GM10847 (cell line): ENCODE data around the gene FXYD3.

ENCODE experiments used
- POLR2A ChIP-seq: IDR thresholded peaks from 2 replicates; pipeline ENCODE4 v1.6.1; 2011; ENCODE audit not compliant: insufficient read length; ENCODE audit errors: extremely low read depth

The FXYD3 gene, protein sequence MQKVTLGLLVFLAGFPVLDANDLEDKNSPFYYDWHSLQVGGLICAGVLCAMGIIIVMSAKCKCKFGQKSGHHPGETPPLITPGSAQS

DNA sequence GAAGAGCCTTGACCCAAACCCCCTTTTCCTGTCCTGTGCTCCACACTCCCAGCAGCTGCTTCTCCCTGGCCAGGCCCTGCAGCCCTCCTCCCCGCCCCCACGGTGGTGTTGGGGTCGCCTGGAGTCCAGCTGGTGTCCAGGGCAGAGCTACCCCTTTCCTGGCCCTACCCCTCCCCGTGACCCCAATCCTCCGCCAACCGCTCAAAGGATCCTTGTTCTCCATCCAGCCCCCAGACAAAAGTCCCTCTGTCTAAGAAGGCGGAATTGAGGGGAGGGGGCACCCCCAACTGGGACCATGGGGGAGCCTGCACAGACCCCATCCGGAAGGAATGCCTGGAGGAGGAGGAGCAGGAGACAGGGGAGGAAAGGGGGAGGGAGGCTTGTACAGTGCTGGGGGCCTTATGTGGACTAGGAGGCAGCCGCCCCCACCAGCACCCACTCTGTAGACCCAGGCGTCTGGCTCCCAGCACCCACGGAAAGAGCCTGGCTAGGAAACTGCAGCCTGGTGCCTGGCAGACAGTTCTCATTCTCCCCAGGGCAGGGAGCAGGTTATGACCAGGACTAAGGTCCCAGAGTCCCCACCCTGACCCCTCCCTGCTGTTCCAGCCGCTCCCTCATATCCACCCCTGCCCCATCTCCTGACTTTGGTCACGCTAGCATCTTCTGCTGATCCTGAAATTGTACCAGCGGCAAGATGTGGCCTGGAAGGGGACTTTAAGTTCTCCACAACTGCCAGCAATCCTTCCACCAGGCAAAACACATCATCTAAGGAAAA lies at the start of gene FXYD3:
Gene FXYD3, plus strand, starts transcription at position 647 of the 775 bp plus-strand sequence. CDS start 3,554 bp downstream, outside the sequence.
- no peak for TF ChIP-seq POLR2A

DNA sequence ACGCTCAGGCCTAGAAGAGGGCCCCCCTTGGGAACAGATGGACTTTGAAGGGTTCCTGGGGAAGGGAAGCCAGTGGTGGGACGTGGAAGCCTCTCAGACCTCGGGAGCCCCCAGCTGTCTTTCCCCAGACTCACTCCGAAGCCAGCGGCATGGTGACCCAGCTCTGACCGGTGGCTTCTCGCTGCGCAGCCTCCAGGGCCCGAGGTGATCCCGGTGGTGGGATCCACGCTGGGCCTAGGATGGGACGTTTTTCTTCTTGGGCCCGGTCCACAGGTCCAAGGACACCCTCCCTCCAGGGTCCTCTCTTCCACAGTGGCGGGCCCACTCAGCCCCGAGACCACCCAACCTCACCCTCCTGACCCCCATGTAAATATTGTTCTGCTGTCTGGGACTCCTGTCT lies 49.5 kb upstream of the FXYD3 start:
- TF ChIP-seq POLR2A: no peak

DNA sequence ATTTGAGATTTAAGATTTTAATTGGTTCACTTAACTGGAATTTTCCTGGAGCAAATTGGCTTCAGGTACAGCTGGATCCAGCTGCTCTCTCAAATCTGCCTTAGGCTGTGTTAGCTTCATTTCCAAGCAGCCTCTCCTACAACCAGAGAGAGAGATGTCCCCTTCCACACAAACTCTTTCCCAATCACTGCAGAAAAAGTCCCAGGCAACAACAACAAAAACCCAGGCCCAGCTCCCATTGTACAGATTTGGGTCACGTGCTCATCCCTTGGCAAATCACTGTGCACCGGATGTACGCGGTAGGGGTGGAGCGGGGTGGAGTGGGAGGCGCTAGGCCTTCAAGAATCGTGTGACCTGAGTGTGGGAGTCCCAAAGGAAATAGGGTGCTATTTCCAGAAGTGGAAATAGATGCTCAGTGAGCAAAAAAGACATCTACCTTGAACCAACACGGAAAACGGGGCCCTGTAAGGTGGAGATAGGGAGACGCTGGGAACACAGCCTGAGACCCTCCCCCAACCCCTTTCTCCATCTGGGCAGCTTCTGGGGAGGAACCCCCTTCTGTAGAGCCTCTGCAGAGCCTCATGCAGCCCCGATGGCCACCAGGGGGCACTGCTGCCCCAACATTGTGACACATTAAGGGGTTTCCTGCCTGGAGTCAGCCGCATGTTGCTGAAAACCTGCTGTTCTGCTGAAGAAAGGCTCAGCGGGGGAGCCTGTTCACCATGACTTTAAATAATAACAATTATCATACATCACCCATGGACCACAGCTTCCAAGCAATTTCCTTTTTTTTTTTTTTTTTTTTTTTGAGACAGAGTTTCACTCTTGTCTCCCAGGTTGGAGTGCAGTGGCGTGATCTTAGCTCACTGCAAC lies 48.7 kb upstream of the FXYD3 start:
- no peak for TF ChIP-seq POLR2A

DNA sequence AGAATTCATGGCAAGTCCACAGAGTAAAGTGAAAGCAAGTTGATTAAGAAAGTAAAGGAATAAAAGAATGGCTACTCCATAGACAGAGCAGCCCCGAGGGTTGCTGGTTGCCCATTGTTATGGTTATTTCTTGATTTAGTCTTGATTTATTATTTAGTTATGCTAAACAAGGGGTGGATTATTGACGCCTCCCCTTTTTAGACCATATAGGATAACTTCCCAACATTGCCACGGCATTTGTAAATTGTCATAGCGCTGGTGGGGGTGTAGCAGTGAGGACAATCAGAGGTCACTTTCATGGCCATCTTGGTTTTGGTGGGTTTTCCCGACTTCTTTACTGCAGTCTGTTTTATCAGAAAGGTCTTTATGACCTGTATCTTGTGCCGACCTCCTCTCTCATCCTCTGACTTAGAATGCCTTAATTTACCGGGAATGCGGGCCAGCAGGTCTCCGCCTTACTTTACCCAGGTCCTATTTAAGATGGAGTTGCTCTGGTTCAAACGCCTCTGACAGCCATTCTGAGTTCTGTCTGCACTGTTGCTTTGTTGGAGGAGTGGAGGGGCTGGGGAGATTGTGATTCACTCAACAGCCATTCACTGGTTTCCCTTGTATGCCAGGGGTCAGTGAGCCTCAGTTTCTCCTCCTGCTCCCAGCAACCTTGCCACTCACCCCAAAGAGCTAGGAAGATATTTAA lies 46.5 kb upstream of the FXYD3 start:
- no peak for TF ChIP-seq POLR2A

DNA sequence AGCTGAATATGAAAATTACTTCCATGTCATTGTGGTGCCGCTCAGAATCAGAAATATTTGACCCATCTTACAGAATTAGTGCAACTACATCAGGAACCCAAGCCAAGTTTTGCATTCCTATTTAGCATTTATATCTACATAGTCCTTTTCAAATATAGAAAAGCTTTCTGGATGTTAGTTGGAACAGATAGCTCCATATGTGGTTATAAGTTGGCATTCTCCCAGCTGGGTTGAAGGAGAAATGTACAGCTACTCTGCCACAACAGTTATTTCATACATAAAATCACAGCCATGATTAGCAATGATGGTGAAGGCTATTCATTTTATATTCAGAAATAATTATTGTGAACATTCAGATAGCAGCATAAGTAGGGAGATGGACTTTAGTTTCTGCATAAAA lies 45.9 kb upstream of the FXYD3 start:
- TF ChIP-seq POLR2A: no peak

DNA sequence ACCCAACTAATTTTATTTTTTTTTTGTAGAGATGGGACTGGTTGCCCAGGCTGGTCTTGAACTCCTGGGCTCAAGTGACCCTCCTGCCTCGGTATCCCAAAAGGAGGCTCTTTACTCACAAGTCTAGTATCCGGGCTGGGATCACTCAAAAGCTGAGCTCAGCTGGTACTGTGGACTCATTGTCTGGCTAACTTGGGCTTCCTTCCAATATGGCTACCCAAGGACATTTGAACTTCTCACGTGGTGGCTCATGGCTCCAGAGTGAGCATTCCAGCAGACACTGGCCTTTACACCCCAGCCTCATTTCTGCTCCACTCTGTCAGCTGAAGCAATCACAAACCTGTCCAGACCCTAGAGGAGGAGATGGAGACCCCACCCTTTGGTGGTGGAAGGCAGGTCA lies 45.2 kb upstream of the FXYD3 start:
- no peak for TF ChIP-seq POLR2A

DNA sequence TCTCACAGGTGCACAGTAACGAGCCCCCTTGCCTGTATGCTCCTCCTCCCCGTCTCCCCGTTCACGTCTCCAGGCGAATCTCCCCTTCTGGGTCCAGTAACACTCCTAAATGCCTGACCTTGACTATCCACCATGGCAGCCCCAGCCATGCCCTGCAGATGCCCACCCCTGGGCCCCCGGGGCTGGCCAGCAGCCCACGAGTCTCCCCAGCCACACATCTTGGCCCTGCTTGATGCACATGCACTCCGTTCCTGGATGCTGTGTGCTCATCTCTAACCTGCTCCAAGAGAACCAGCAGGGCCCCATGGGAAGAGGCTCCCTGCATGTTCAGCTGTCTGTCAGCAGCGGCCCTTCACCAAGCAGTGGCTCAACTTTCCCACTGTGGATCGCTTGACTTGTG lies 42.1 kb upstream of the FXYD3 start:
- TF ChIP-seq POLR2A: no peak

DNA sequence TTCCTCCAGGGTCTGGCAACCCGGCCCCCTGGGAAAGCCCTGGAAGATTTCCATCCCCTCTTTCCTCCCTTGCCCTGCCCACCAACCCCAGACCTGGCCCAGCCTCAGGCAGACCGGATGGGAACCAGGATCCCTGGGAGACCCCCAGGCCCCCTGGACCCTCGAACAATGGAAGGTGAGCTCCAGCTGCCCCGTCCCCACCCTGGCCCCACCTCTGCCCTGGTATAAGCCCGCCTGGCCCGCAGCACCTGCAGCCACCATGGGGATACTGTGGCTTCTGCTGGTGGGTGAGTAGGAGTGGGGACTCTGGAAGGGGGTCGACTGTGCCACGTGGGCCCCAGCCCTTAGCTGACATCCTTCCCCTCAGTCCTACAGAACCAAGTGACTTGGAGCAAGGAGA lies 41.7 kb upstream of the FXYD3 start:
- no peak for TF ChIP-seq POLR2A

DNA sequence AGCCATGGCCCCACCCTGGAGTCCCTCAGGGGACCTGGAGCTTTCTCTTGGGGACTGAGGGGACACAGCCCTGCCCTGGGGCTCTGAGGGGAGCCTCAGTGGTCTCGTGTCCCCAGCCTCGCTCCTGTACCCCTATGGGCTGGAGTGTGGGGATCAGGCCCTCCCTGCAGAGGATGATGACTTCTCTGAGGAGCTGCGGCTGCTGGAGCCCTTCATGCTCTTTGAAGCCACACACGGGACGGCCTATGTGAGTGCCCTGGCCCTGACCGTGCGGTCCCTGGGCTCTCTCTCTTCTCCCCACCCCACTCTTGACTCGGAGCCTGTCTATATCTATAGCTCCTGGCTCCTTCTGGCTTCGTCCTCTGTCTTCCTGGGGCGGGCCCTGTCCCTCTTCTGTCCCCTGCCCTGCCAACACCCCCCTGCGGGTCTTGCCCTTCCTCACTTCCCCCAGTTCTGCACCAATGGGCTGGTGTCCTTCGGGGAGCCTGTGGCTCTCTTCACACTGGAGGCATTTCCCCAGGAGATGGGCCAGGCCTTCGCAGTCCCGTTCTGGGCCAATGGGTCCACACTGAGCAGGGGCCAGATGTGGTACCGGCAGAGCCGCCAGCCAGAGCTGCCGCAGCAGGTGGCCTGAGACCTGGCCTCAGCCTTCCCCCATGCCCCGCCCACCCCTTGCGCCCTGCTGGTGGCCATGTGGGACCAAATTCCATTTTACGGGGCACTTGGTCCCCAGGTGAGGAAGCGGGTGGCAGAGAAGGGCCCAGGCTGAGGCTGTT lies 41.0 kb upstream of the FXYD3 start:
- no peak for TF ChIP-seq POLR2A

DNA sequence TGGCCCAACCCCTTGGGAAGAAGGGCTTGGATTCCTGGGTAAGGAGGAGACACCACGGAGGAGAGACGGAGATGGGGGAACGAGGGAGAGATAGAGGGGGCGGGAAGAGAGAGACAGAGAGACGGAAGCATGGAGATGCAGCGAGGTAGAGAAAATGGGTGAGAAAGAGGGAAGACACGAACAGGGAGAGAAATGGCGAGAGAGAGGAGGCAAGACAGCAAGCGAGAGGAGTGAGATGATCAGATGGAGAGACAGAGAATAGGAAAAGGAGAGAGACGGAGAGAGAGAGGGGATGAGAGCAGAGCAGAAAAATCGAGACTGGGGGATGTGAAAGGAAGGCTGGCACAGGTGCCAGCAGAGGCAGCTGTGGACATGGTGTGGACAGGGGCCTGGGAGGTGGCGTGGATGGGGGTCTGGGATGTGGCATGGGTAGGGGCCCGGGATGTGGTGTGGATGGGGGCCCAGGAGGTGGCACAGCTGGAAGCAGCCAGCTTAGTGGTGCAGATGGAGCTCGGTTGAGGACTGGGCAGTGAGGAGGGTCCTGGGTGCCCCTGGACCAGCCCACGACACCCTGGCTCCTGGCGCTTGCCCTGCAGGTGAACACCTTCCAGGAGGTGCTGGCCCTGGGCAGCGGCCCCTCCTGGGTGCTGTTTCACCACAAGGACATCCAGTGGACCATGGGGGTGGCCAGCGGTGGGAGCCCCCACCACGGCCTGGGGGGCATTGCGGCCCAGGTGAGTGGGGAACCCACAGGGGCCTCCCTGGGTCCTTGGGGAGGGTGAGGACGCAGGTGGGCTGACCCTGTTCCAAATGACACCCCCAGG lies 40.2 kb upstream of the FXYD3 start:
- TF ChIP-seq POLR2A: no peak

DNA sequence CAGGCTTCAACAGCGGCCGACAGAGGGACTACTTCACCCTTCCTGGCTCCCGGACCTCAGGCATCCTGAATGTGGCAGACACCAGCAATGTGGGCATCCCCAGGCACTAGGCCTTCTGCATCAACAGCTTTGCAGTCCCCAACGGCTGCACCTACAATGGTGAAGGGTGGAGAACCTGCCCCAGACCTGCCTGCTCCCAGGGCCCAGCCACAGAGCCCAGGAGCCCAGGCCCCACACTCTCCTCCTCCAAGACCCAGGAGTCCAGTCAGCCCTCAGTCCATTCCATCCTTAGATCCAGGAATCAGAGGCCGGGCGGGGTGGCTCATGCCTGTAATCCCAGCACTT lies 39.6 kb upstream of the FXYD3 start:
- no peak for TF ChIP-seq POLR2A

DNA sequence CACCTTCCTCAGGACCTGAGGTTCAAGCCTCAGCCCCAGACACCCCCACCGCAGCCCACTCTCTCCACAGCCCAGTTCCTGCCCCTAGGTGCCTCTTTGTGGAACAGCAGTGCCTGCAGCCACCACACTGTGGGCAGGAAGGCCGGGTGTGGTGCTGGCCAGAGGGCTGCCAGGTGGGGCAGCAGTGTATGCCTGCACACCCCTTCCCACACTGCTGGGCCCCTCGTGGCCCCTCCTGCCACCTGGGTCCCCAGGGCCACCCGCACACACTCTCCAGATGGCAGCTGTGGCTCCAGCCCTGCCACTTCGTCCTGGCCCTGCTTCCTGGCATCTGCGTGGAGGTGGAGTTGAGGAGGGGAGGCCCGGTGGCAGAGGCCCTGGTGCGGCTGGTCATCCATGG lies 39.0 kb upstream of the FXYD3 start:
- no peak for TF ChIP-seq POLR2A

DNA sequence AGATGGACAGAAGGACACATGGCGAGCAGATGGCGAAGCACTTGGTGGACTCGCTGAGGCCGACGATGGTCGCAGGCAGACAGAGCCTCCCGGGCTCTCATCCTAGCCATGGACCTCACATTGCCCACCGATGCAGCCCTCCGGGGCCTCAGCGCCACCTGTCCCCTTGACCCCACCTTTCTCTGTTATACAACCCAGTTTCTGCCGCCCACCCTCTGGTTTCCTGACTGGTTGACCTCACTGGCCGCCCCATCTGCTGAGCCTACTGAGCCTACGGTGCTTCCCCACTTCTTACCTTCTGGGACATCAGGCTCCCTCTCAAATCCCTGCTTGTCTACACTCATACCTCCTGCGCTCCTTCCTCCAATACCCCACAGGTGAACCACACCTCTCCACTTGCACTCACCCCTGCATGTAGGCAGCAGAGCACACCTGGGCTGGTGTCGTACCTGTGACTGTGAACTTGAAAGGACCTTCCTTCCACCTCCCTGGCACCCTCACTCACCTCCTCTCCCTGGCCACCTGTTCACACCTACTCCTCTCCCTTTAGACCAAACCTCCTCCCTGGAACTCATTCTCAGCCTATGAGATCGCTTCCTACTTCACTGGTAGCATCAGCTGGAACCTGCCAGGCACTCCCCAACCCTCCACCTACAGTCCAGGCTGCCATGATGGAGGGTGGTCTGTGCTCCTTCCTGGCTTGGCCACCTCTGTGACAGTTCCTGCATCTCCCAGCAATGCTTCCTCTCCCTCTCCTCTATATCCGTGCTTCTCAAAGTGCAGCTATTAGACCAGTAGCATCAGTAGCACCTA lies 38.0 kb upstream of the FXYD3 start:
- TF ChIP-seq POLR2A: no peak
